NT2/D1 (cell line): ENCODE data around the gene DARS2.

Source experiments
- DNase-seq: peaks from one replicate; pipeline ENCODE4 v3.0.0-alpha.2; 2011; ENCODE audit warnings: low read depth, low spot score
- H3K27me3 ChIP-seq: 2 replicates; pipeline ENCODE4 v1.6.0; 2011; ENCODE audit warnings: mild to moderate bottlenecking; ENCODE audit not compliant: insufficient read length, insufficient read depth
- H3K36me3 ChIP-seq: 2 replicates; pipeline ENCODE4 v1.6.1; 2011; ENCODE audit warnings: mild to moderate bottlenecking, low read length, mixed read lengths; ENCODE audit not compliant: insufficient read depth, insufficient read length
- H3K4me1 ChIP-seq: 2 replicates; pipeline ENCODE4 v1.5.1; 2011; ENCODE audit not compliant: insufficient read depth, insufficient read length
- H3K4me3 ChIP-seq: 2 replicates; pipeline ENCODE4 v1.5.1; 2011; ENCODE audit warnings: low read depth; ENCODE audit not compliant: insufficient read length
- H3K9ac ChIP-seq: 2 replicates; pipeline ENCODE4 v1.6.0; 2011; ENCODE audit warnings: low read depth; ENCODE audit not compliant: insufficient read length
- H3K9me3 ChIP-seq: 2 replicates; pipeline ENCODE4 v1.5.1; 2011; ENCODE audit warnings: mild to moderate bottlenecking, low read length; ENCODE audit not compliant: insufficient read depth
- SUZ12 ChIP-seq: IDR thresholded peaks from 2 replicates; pipeline ENCODE4 v1.6.1; 2011; ENCODE audit not compliant: insufficient read length, insufficient read depth; ENCODE audit errors: extremely low read depth
- YY1 ChIP-seq: IDR thresholded peaks from 2 replicates; pipeline ENCODE4 v1.6.1; 2011; ENCODE audit not compliant: insufficient read length, insufficient read depth
- ZNF274 ChIP-seq: IDR thresholded peaks from 2 replicates; pipeline ENCODE4 v1.6.1; 2011; ENCODE audit warnings: mild to moderate bottlenecking, low read depth, low read length

Gene DARS2

GRCh38 chr1:173903827-173904531 lies 79.5 kb downstream of the DARS2 start:
- Histone ChIP-seq H3K9me3 (no peaks in the 10 kb centered on the region), H3K27me3 (no peaks in the 10 kb centered on the region), H3K4me3 (no peak overlapping the region), H3K9ac (no peak overlapping the region), H3K4me1 (no peaks in the 10 kb centered on the region), H3K36me3 (no peaks in the 10 kb centered on the region)
- no peak for DNase-seq
- no peak for TF ChIP-seq ZNF274
- TF ChIP-seq YY1: no peak
- no peak for TF ChIP-seq SUZ12
